HG03095 (cell line): ENCODE data around the gene ZDHHC1.
"Not testable (repeated sequence)": the region's sequence is repeated elsewhere in the genome, so short reads cannot be mapped to it uniquely, and the experiment has no call there.

Experiments used
- ATAC-seq: cut with Tn5 transposase; IDR thresholded peaks from one replicate; pipeline ENCODE4 v1.9.1; 2021; ENCODE audit warnings: moderate library complexity; ENCODE audit not compliant: unreplicated experiment

ZDHHC1 gene

DNA sequence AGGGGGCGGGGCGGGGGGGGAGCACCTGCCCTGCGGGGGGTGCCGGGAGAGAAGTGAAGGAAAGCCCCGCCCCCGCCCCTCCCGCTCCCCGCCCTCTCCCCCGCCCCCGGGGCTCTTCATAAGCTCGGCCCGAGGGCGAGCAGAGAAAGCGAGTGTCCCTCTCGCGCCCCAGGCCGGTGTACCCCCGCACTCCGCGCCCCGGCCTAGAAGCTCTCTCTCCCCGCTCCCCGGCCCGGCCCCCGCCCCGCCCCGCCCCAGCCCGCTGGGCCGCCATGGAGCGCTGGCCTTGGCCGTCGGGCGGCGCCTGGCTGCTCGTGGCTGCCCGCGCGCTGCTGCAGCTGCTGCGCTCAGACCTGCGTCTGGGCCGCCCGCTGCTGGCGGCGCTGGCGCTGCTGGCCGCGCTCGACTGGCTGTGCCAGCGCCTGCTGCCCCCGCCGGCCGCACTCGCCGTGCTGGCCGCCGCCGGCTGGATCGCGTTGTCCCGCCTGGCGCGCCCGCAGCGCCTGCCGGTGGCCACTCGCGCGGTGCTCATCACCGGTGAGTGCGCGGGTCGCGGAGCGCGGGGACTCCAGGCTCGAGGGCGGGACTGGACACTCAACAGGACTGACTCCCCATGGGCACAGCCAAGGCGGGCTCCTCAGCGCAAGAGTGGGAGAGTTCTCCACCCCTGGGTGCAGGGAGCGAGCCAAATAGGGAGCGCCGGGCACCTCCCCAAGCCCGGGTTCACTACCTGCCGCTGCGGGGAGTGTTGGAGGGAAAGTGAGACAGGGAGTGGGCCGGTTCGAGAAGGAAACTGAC is 14.9 kb upstream of the ZDHHC1 start, which contains the start of gene HSD11B2:
Gene HSD11B2 (plus strand): TSS at position 145 of the 798 bp plus-strand sequence. CDS start 128 bp downstream, at position 273.
- no peak for ATAC-seq

DNA sequence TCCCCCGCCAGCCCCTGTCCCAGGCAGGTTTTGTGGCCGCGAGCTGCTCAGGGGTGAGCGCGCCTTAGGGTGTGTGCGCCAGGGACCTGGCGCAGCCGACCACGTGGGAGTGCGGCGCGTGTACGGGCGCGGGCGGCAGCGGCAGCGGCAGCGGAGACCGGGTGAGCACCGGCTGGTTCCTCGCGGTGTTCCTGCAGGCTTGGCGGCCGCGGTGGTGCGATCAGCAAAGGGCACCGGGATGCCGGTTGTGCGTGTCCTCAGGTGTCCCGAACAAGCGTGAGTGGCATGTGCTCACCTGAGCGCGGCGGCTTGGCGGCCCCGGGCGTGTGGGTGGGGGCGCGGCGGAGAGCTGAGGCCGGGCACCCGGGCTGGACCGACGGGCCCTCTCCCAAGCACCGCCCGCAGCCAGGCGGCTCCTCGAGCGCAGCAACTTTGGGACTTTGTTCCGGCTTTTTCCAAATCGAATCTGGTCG is 14.3 kb upstream of the ZDHHC1 start:
- ATAC-seq = no peak

DNA sequence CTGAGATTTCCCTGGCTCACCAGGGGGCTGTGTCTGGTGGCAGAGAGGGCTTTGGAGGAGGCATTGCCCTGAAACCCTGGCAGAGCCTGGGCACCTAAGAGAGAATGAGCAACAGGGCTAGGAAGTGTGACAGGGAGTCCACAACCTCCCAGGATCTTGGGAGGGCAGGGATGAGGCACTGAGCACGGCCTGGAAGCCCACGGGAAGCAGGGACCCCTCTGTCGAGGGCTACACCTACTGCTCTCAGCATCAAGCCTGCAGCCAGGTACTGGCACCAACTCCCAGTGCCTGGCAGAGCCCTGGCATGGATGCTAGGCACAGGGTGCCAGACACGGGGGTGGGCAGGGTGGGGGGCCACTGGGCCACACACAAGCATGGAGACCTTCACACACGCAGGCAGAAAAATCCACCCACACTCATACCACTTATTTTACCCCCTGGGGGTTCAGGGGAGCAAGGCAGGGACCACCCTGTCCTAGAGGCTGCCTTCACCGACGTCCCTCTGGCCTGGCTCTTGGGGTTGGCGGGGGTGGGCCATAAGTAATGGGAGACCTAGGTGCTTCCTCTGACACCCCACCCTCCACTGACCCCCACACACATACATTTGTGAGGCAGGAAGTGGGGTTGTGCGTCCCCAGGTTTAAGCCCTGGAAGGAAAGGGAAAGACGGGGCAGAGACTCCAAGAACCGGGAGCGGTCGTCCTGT is 13.7 kb upstream of the ZDHHC1 start:
- ATAC-seq = no peak

DNA sequence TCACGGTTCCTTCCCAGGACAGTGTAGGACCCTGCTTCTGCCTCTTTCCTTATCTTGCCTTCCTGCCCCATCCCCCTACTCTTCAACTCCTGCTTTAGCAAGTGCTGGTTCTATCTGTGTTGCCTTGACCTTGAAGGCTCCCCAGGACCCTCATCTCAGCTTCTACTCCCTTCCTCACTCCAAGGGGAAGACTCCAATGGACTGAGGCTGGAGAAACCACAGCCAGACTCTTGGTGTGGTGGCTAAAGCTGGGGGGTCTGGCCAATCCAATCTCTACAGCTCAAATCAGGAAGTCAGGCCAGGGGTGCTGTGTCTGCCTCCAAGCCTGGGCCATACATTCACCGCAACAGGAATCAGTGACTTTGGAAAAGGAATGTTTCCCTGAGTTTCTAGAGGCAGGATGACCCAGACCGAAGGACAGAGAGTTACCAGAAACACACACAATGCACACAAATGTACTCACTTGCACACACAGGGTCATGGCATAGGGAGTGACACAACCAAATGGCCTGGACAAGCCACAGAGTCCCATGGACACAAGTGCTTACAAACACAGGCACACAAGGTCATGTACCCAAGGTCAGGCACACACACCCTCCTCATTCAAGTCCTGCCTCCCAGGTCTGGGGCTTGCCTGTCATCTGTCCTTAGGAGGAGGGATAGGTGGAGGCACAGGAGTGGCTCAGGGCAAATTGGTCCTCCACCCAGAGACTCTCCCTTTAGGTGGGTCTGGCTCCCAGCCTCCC is 12.9 kb upstream of the ZDHHC1 start:
- ATAC-seq = no peak

DNA sequence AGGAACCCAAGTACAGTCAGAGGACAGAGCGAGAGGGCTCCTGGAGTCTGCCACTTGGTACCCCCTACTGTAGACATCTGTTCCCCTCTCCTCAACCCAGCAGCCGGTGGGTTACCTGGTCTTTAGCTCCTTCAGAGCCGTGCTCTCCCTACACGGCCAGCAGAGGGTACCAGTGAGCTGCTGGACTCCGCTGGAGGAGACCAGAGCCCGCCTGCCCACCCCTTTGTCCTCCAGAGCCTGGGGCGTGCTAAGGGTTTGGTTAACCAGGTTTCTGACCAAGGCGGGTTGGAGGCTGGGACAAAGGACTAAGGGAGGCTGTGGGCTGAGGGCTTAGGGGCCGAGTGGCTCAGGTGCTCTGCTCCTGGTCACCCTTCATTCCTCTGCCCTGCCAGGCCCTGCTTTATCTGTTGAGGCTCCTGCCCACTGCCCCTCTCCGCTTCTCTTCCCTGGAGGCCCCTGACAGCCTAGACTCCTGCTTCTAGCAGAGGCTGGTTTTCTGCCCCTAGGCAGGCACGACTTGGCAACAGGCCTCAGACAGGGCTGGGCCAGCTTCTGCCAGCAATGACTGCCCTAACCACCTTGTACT is 12.0 kb upstream of the ZDHHC1 start:
- ATAC-seq = no peak

DNA sequence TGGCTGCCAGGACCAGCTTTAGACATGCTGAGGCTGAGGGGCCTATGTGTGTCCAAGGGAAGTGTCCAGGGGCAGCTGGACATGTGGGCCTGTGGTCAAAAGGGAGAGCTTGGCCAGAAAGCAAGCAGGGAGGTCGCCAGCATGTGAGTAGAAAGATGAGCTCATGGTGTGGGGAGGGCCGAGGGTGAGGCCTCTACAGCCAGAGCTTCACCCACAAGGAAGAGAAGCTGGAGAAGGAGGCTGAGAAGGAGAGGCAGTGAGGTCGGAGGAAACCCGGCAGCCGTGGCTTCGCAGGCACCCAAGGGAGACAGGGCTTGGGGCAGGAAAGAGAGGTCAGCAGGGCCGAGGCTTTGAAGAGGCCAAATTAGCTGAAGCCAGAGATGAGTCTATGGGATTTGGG is 10.7 kb upstream of the ZDHHC1 start:
- no peak for ATAC-seq

DNA sequence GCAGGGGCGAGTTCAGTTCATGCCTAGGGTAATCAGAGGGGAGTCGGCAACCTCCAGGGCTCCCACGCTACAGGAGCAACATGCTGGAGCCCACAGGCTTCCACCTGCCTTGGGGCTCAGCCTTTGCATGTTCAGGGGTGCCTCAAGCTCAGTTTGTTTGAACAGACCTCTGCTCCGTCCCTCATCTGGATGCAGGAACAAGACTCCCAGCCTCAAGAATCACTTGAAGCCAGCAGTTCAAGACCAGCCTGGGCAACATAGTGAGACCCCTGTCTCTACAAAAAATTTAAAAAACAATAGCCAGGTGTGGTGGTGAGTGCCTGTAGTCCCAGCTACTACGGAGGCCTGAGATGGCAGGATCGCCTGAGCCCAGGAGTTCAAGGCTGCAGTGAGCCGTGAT is 9.7 kb upstream of the ZDHHC1 start:
- no peak for ATAC-seq

DNA sequence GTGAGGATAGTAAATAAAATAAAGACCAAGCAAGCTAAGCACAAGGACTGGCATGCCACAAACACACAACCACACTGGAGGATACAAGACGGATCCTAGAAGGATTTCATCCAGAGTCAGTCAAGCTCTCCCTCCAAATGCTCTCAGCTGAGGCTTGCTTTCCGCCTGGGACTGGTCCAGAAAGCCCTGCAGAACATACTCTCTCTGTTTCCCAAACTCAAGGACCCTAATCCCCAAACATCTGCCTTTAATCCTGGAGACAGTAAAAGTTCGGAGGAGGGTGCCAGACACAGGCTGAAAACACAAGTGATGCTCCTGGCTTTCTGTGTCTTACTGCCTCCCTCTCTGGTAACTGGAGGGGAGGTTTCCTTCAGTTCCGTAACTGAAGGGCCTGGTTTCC is 9.3 kb upstream of the ZDHHC1 start:
- no peak for ATAC-seq

DNA sequence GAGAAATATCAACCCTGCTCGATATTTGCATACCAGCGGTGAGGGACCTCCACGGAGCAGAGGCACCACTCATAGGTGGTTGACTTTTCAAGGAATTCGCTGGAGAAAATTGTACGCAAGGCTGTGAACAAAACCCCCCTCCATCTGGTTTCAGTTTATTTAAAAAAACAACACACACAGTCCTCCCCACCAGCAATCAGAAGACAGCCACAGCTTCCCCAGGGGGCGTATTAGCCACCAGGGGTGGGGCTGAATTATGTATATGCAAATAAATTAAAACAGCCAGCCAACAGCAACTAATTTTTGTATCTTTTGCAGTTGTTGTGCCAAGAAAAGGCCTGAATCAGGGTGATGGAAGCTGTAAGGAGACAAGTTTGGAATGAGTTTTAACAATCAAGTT is 8.8 kb upstream of the ZDHHC1 start:
- ATAC-seq = no peak

DNA sequence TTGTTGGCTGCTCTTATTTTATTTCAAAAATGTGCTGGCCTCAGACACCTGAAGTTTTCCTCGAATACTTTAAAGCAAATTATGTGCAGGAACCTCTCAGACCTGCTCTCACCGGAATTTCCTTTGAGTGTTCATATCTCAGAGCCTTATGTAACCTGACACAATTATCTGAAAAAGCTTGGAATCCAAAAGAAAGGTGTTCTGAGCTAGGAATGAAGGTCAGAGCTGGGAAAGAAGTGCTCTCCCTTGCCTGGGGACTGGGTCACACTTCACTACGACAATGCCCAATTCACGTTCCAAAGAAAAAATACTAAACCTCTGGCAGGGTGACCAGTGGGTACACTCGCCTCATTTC is 8.0 kb upstream of the ZDHHC1 start:
- no peak for ATAC-seq

DNA sequence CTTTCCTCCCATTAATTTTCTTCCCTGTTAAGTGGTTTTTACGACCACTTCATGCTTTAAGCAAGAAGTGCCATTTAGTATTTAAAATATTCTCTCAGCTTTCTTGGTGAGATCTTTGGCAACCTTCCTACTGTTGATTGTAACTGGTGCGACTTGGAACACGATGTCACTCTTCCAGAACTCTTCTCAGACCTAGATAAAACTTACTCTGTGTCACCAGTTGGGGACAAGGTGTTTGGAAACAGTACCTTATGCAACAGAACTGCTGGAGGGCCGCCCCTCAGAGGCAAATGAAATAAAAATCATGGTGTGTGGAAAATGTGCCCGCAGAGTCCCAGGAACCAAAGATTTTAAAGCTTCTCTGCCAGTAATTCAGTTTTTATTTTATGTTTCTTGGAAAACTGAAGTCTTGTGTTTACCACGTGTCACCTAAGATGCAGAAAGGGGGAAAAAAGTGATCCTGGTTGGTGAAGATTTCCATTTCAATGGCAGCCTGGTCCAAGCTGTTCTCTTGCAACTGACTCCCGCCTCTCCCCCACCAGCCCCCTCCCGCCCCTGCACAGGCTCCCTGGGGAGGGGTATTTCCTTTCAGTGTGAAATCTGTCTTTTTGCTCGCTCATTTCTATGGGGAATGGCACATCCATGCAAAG is 7.5 kb upstream of the ZDHHC1 start:
- no peak for ATAC-seq

DNA sequence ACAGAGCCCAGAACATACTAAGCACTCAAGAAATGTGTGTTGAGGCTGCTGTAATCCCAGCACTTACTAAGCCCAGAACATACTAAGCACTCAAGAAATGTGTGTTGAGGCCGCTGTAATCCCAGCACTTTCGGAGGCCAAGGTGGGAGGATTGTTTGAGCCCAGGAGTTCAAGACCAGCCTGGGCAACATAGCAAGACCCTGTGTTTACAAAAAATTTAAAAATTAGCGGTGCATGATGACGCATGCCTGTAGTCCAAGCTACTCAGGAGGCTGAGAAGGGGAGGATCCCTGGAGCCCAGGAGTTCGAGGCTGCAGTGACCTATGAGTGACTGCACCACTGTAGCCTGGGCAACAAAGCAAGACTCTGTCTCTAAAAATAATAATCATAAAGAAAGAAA is 6.7 kb upstream of the ZDHHC1 start:
- ATAC-seq = no peak

DNA sequence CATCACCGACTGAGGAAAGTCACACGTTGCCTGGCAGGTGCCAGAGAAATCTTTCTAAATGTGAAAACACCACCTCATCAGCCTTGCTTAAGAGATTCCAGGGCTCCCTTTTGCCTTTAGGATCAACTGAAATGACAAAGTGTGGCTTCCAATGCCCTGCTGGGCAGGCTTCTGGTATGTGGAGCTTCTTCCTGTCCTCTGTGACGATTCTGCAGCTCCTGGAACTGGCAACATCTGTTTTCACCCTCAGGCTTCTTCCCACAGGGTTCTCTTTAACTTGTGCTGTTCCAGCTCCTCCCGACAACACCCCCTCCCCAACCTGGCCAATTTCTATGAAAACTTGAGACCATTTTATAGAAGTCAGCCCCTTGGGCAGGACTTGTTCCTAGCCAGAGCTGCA is 4.8 kb upstream of the ZDHHC1 start:
- no peak for ATAC-seq

DNA sequence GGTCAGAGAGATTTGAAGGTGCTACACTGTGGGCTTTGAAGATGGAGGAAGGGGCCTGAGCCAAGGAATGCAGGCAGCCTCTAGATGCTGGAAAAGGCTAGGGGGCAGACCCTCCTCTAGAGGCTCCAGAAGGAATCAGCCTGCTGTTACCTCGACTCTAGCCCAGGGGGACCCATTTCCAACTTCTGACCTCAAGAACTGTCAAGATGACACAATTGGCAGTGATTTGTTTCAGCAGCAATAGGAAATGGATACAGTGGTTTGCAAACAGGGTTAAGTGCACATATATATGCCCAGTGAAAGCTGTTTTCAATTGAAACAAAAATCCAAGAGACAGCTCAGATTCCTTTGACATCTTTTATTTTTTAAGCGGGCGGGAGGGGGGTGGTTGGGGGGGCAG is 3.7 kb upstream of the ZDHHC1 start:
- ATAC-seq = no peak

DNA sequence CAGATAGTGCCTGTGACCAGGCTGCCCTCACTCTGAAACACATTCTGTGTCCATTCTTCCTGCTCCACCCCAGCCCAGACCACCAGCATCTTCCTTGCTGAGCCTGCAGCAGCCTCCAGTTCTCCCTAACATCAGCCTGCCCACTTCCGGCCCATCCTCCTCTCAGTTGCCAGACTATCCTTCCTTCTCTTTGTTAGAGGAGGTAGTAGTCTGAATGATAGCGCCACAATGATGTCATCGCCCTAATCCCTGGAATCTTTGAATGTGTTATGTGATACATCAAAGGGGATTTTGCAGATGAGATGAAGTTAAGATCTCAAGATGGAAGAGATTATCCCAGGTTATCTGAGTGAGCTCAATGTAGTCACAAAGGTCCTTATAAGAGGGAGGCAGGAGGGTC is 3.2 kb upstream of the ZDHHC1 start:
- ATAC-seq = no peak

DNA sequence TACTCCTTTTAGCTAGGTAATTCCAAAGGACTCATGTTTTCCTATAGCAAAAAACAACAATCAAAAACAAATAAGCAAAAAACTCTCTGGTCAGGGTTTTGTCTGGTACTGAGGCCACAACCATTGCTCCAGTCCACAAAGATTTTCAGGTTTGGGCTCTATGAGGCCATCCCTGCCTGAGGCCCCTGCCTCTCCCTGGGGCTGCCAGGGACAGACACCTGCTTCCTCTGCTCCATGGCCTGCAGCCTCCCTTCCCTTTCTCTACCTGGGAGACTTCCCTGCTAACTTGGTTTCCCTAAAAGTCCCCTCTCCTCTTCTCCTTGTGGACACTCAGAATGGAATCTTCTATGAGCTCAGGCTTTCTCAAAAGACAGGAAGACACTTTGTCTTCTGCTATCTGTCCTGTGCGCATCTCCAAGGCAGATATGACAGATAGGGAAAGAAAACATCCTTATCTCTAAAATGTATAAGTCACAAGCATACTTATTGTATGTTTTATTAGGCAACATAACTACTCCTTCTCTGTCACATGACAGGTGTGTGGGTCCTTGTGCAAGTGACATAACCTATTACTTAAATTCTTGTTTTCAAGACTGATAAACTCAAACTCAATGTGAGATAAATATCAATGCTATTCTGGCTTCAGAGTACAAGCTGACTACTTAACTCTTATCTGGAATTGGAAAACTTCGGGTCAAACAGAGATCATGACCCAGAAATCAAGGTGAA is 1.2 kb upstream of the ZDHHC1 start:
- ATAC-seq = no peak

DNA sequence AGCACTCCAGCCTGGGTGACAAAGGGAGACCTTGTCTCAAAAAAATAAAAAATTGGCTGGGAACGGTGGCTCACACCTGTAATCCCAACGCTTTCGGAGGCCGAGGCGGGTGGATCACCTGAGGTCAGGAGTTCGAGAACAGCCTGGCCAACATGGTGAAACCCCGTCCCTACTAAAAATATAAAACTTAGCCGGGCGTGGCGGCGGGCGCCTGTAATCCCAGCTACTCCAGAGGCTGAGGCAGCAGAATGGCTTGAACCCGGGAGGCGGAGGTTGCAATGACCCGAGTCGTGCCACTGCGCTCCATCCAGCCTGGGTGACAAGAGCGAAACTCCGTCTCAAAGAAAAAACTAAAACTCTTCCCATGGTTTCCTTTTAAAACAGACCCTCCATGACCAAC is 856 bp downstream of the ZDHHC1 start:
- not testable (repeated sequence) for ATAC-seq

DNA sequence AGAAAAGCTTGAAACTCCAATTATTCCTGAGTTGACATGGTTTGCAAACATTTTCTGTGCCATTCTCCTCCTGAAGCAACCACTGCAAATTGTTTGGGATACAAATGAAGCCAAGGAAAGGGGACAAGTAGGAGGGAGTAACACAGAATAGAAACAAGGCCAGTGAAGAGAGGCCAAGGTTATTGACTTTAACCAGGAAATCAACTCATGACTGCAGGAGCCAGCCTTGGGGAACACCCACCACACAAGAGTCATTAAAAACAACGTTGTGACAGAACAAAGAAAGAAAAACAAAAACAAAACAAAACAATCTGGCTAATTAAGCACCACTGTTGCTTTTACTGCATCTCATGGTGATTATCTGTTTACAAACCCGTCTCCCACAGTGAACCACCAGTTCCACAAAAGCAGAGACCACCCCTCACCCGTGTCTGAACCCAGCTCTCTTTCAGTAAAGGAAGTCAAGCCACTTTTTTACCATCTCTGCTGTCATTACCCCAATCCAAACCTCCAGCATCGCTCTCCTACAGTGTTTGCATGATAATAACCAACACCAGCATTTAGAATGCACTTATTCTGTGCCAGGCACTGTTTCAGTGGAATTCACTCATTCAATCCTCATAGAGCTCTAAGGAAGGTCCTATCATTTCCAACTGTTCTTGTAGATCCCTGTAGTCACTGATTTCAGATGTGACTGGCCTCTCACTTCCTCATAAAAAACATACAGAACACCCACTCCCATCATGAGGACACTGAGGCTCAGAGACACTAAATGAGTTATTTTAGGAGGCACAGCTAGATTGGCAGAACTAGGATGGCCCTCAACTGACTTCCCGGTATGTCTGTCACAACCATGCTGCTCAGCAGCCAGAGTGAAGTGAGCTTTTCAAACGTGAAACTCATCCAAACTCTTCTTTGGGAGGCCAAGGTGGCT is 2.0 kb downstream of the ZDHHC1 start:
- ATAC-seq = no peak

DNA sequence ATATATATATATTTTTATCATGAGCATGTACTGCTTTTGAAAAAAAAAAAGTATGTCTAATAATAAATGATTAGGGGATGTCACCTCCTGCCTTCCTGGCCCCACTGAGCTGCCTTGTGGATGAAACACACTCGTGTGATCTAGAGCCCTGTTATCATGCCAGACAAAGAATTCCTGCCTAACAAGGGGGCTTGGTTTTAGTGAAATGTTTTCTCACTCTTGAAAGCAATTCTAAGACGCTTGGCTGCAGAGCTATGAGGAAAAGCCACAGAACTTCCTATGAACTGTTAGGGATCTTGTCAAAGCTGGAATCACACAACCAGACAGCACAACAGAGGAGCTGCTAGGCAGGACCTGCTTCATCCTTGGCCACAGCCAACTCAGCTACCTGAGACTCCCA is 4.0 kb downstream of the ZDHHC1 start:
- no peak for ATAC-seq
